ENCODE measurements around the gene DIRAS1. TPM values are rescaled to one million over a fixed set of nuclear protein-coding genes. Genes with fewer than 3 reads are reported as not detected.

The DIRAS1 gene
- 52.2 TPM for polyA plus RNA-seq (2012; ENCODE audit: insufficient read depth, insufficient read length, low read depth)

- Histone ChIP-seq H3K36me3 (peaks cover 8% of the 10 kb centered on the region), H3K27me3 (no peaks in the 10 kb centered on the region), H3K9me3 (0 out of 2 replicates have a peak, but pooled peaks cover under 1% of the 10 kb centered on the region), H3K4me3 (ENCODE audit: low read depth, low read length) (peak within 1 kb of the TSS; percentile 65), H3K4me1 (peaks cover 8% of the 10 kb centered on the region)
- peak; percentile 54 for DNase-seq
- no peak for TF ChIP-seq CTCF (IDR thresholded peaks at IDR 0.05; ENCODE audit: low read depth, low read length)
Measured at GRCh38 chr19:2720777-2721569, at the start of gene DIRAS1. TSS of gene DIRAS1 (minus strand) at chr19:2721372. CDS start at chr19:2717806, 3,566 bp downstream.

- Histone ChIP-seq H3K4me1 (no peaks in the 10 kb centered on the region), H3K4me3 (ENCODE audit: low read depth, low read length) (no peak overlapping the region), H3K27me3 (no peaks in the 10 kb centered on the region), H3K36me3 (peaks cover 57% of the 10 kb centered on the region), H3K9me3 (no peaks in the 10 kb centered on the region)
- no peak for TF ChIP-seq CTCF (IDR thresholded peaks at IDR 0.05; ENCODE audit: low read depth, low read length)
- no peak for DNase-seq
Measured at GRCh38 chr19:2770055-2771013, 49.2 kb upstream of the DIRAS1 start.

- DNase-seq: no peak
- H3K27me3 ChIP-seq: no peaks in the 10 kb centered on the region
- no peak for TF ChIP-seq CTCF (IDR thresholded peaks at IDR 0.05; ENCODE audit: low read depth, low read length)
- H3K9me3 ChIP-seq: no peaks in the 10 kb centered on the region
- no peak overlapping the region for H3K4me3 ChIP-seq (ENCODE audit: low read depth, low read length)
- no peaks in the 10 kb centered on the region for H3K4me1 ChIP-seq
- H3K36me3 ChIP-seq: peaks cover 68% of the 10 kb centered on the region
Measured at GRCh38 chr19:2769218-2769617, 48.0 kb upstream of the DIRAS1 start.

GRCh38 chr19:2768365-2769132 lies 47.4 kb upstream of the DIRAS1 start:
- Histone ChIP-seq H3K9me3 (no peaks in the 10 kb centered on the region), H3K4me1 (no peaks in the 10 kb centered on the region), H3K4me3 (ENCODE audit: low read depth, low read length) (no peak overlapping the region), H3K27me3 (no peaks in the 10 kb centered on the region), H3K36me3 (peaks cover 75% of the 10 kb centered on the region)
- DNase-seq: no peak
- TF ChIP-seq CTCF (IDR thresholded peaks at IDR 0.05; ENCODE audit: low read depth, low read length): no peak

- Histone ChIP-seq H3K27me3 (no peaks in the 10 kb centered on the region), H3K36me3 (peaks cover 83% of the 10 kb centered on the region), H3K4me3 (ENCODE audit: low read depth, low read length) (no peak overlapping the region), H3K4me1 (no peaks in the 10 kb centered on the region), H3K9me3 (no peaks in the 10 kb centered on the region)
- no peak for DNase-seq
- no peak for TF ChIP-seq CTCF (IDR thresholded peaks at IDR 0.05; ENCODE audit: low read depth, low read length)
Measured at GRCh38 chr19:2767688-2768087, 46.5 kb upstream of the DIRAS1 start.

All from BE2C (cell line).